ENCODE measurements around the gene DGKH.

The DGKH gene

GRCh38 chr13:42048342-42048683, at the start of gene DGKH:
DGKH (plus strand) TSS chr13:42048648; CDS start chr13:42048774, 126 bp downstream.
- Histone ChIP-seq H3K79me2 (ENCODE audit: control insufficient read depth, insufficient read depth, low read length, unreplicated experiment) (peaks cover 42% of the 10 kb centered on the region), H2AFZ (ENCODE audit: low read length, unreplicated experiment) (peak within 1 kb of the TSS; percentile 74), H3K36me3 (ENCODE audit: insufficient read depth, low read length) (no peaks in the 10 kb centered on the region), H3K4me3 (ENCODE audit: low read depth, low read length) (peak within 1 kb of the TSS; percentile 92), H3K27me3 (ENCODE audit: insufficient read depth, low read length) (no peaks in the 10 kb centered on the region), H3K4me1 (ENCODE audit: control insufficient read depth, insufficient read depth, low read length, unreplicated experiment) (peaks cover 17% of the 10 kb centered on the region), H3K27ac (ENCODE audit: low read depth, low read length) (peak within 1 kb of the TSS; percentile 68)

GRCh38 chr13:42000846-42001245, 47.6 kb upstream of the DGKH start:
- Histone ChIP-seq H2AFZ (ENCODE audit: low read length, unreplicated experiment) (peak overlapping the region; percentile 19), H3K4me3 (ENCODE audit: low read depth, low read length) (no peak overlapping the region), H3K4me1 (ENCODE audit: control insufficient read depth, insufficient read depth, low read length, unreplicated experiment) (peaks cover 12% of the 10 kb centered on the region)

GRCh38 chr13:42001580-42001979, 46.9 kb upstream of the DGKH start:
- Histone ChIP-seq H3K79me2 (ENCODE audit: control insufficient read depth, insufficient read depth, low read length, unreplicated experiment) (no peaks in the 10 kb centered on the region), H3K27me3 (ENCODE audit: insufficient read depth, low read length) (no peaks in the 10 kb centered on the region), H2AFZ (ENCODE audit: low read length, unreplicated experiment) (peak overlapping the region; percentile 70), H3K36me3 (ENCODE audit: insufficient read depth, low read length) (no peaks in the 10 kb centered on the region), H3K4me3 (ENCODE audit: low read depth, low read length) (0 out of 2 replicates have a peak overlapping the region, but pooled peaks have one; percentile 8), H3K27ac (ENCODE audit: low read depth, low read length) (no peak overlapping the region), H3K4me1 (ENCODE audit: control insufficient read depth, insufficient read depth, low read length, unreplicated experiment) (peaks cover 12% of the 10 kb centered on the region)

More at GRCh38 chr13:42000846-42001245, 47.6 kb upstream of the DGKH start:
- Histone ChIP-seq H3K27me3 (ENCODE audit: insufficient read depth, low read length) (no peaks in the 10 kb centered on the region), H3K79me2 (ENCODE audit: control insufficient read depth, insufficient read depth, low read length, unreplicated experiment) (no peaks in the 10 kb centered on the region), H3K36me3 (ENCODE audit: insufficient read depth, low read length) (no peaks in the 10 kb centered on the region), H3K27ac (ENCODE audit: low read depth, low read length) (no peak overlapping the region)

GRCh38 chr13:42002066-42002465, 46.4 kb upstream of the DGKH start:
- no peaks in the 10 kb centered on the region for H3K27me3 ChIP-seq (ENCODE audit: insufficient read depth, low read length)
- H2AFZ ChIP-seq (ENCODE audit: low read length, unreplicated experiment): peak overlapping the region; percentile 2
- H3K27ac ChIP-seq (ENCODE audit: low read depth, low read length): no peak overlapping the region
- H3K4me3 ChIP-seq (ENCODE audit: low read depth, low read length): no peak overlapping the region
- H3K4me1 ChIP-seq (ENCODE audit: control insufficient read depth, insufficient read depth, low read length, unreplicated experiment): peaks cover 12% of the 10 kb centered on the region
- no peaks in the 10 kb centered on the region for H3K79me2 ChIP-seq (ENCODE audit: control insufficient read depth, insufficient read depth, low read length, unreplicated experiment)
- H3K36me3 ChIP-seq (ENCODE audit: insufficient read depth, low read length): no peaks in the 10 kb centered on the region

GRCh38 chr13:42007844-42008243, 40.6 kb upstream of the DGKH start:
- Histone ChIP-seq H3K4me3 (ENCODE audit: low read depth, low read length) (no peak overlapping the region), H3K36me3 (ENCODE audit: insufficient read depth, low read length) (no peaks in the 10 kb centered on the region), H3K27me3 (ENCODE audit: insufficient read depth, low read length) (no peaks in the 10 kb centered on the region), H3K27ac (ENCODE audit: low read depth, low read length) (peak overlapping the region; percentile 43), H3K4me1 (ENCODE audit: control insufficient read depth, insufficient read depth, low read length, unreplicated experiment) (peaks cover 12% of the 10 kb centered on the region), H3K79me2 (ENCODE audit: control insufficient read depth, insufficient read depth, low read length, unreplicated experiment) (no peaks in the 10 kb centered on the region), H2AFZ (ENCODE audit: low read length, unreplicated experiment) (peak overlapping the region; percentile 55)

- Histone ChIP-seq H3K27me3 (ENCODE audit: insufficient read depth, low read length) (no peaks in the 10 kb centered on the region), H3K4me3 (ENCODE audit: low read depth, low read length) (no peak overlapping the region), H2AFZ (ENCODE audit: low read length, unreplicated experiment) (no peak overlapping the region), H3K27ac (ENCODE audit: low read depth, low read length) (no peak overlapping the region), H3K36me3 (ENCODE audit: insufficient read depth, low read length) (no peaks in the 10 kb centered on the region), H3K4me1 (ENCODE audit: control insufficient read depth, insufficient read depth, low read length, unreplicated experiment) (peaks cover 12% of the 10 kb centered on the region), H3K79me2 (ENCODE audit: control insufficient read depth, insufficient read depth, low read length, unreplicated experiment) (no peaks in the 10 kb centered on the region)
Observed at GRCh38 chr13:42009057-42009456, 39.4 kb upstream of the DGKH start.

- no peak overlapping the region for H3K27ac ChIP-seq (ENCODE audit: low read depth, low read length)
- peaks cover 12% of the 10 kb centered on the region for H3K4me1 ChIP-seq (ENCODE audit: control insufficient read depth, insufficient read depth, low read length, unreplicated experiment)
- no peak overlapping the region for H3K4me3 ChIP-seq (ENCODE audit: low read depth, low read length)
- H2AFZ ChIP-seq (ENCODE audit: low read length, unreplicated experiment): no peak overlapping the region
- no peaks in the 10 kb centered on the region for H3K36me3 ChIP-seq (ENCODE audit: insufficient read depth, low read length)
- no peaks in the 10 kb centered on the region for H3K27me3 ChIP-seq (ENCODE audit: insufficient read depth, low read length)
- no peaks in the 10 kb centered on the region for H3K79me2 ChIP-seq (ENCODE audit: control insufficient read depth, insufficient read depth, low read length, unreplicated experiment)
Observed at GRCh38 chr13:42011601-42012350, 36.7 kb upstream of the DGKH start.

GRCh38 chr13:42014119-42014518, 34.3 kb upstream of the DGKH start:
- H2AFZ ChIP-seq (ENCODE audit: low read length, unreplicated experiment): no peak overlapping the region
- no peak overlapping the region for H3K27ac ChIP-seq (ENCODE audit: low read depth, low read length)
- H3K4me3 ChIP-seq (ENCODE audit: low read depth, low read length): no peak overlapping the region
- H3K27me3 ChIP-seq (ENCODE audit: insufficient read depth, low read length): no peaks in the 10 kb centered on the region
- no peaks in the 10 kb centered on the region for H3K4me1 ChIP-seq (ENCODE audit: control insufficient read depth, insufficient read depth, low read length, unreplicated experiment)
- no peaks in the 10 kb centered on the region for H3K36me3 ChIP-seq (ENCODE audit: insufficient read depth, low read length)
- H3K79me2 ChIP-seq (ENCODE audit: control insufficient read depth, insufficient read depth, low read length, unreplicated experiment): no peaks in the 10 kb centered on the region

GRCh38 chr13:42017264-42017663, 31.2 kb upstream of the DGKH start:
- no peaks in the 10 kb centered on the region for H3K27me3 ChIP-seq (ENCODE audit: insufficient read depth, low read length)
- H2AFZ ChIP-seq (ENCODE audit: low read length, unreplicated experiment): no peak overlapping the region
- no peaks in the 10 kb centered on the region for H3K36me3 ChIP-seq (ENCODE audit: insufficient read depth, low read length)
- H3K4me1 ChIP-seq (ENCODE audit: control insufficient read depth, insufficient read depth, low read length, unreplicated experiment): no peaks in the 10 kb centered on the region
- no peak overlapping the region for H3K27ac ChIP-seq (ENCODE audit: low read depth, low read length)
- no peaks in the 10 kb centered on the region for H3K79me2 ChIP-seq (ENCODE audit: control insufficient read depth, insufficient read depth, low read length, unreplicated experiment)
- no peak overlapping the region for H3K4me3 ChIP-seq (ENCODE audit: low read depth, low read length)

GRCh38 chr13:42021851-42022250, 26.6 kb upstream of the DGKH start:
- H3K27me3 ChIP-seq (ENCODE audit: insufficient read depth, low read length): no peaks in the 10 kb centered on the region
- no peak overlapping the region for H3K4me3 ChIP-seq (ENCODE audit: low read depth, low read length)
- H3K36me3 ChIP-seq (ENCODE audit: insufficient read depth, low read length): no peaks in the 10 kb centered on the region
- H3K27ac ChIP-seq (ENCODE audit: low read depth, low read length): no peak overlapping the region
- no peaks in the 10 kb centered on the region for H3K79me2 ChIP-seq (ENCODE audit: control insufficient read depth, insufficient read depth, low read length, unreplicated experiment)
- H3K4me1 ChIP-seq (ENCODE audit: control insufficient read depth, insufficient read depth, low read length, unreplicated experiment): peaks cover 15% of the 10 kb centered on the region
- no peak overlapping the region for H2AFZ ChIP-seq (ENCODE audit: low read length, unreplicated experiment)

- Histone ChIP-seq H3K36me3 (ENCODE audit: insufficient read depth, low read length) (no peaks in the 10 kb centered on the region), H3K4me1 (ENCODE audit: control insufficient read depth, insufficient read depth, low read length, unreplicated experiment) (peaks cover 20% of the 10 kb centered on the region), H3K27me3 (ENCODE audit: insufficient read depth, low read length) (no peaks in the 10 kb centered on the region), H2AFZ (ENCODE audit: low read length, unreplicated experiment) (no peak overlapping the region), H3K27ac (ENCODE audit: low read depth, low read length) (no peak overlapping the region), H3K79me2 (ENCODE audit: control insufficient read depth, insufficient read depth, low read length, unreplicated experiment) (no peaks in the 10 kb centered on the region), H3K4me3 (ENCODE audit: low read depth, low read length) (no peak overlapping the region)
Observed at GRCh38 chr13:42022336-42022735, 26.1 kb upstream of the DGKH start.
